CD4-positive, alpha-beta T cell treated with Interleukin-10 for 1 hour (primary cell): ENCODE data around the gene LPP.

Source experiments
- DNase-seq: peaks from one replicate; pipeline ENCODE4 v3.0.0-alpha.2; 2020

LPP gene

GRCh38 chr3:188533612-188534357 is 379.8 kb downstream of the LPP start:
- no peak for DNase-seq

- DNase-seq, result no peak
Observed at GRCh38 chr3:188534633-188535032, 380.7 kb downstream of the LPP start.

GRCh38 chr3:188537606-188538005 is 383.6 kb downstream of the LPP start:
- no peak for DNase-seq

- no peak for DNase-seq
Observed at GRCh38 chr3:188539037-188539436, 385.1 kb downstream of the LPP start.

- no peak for DNase-seq
Observed at GRCh38 chr3:188539631-188540194, 385.8 kb downstream of the LPP start.

- no peak for DNase-seq
Observed at GRCh38 chr3:188542196-188542595, 388.2 kb downstream of the LPP start.

GRCh38 chr3:188544012-188544411 is 390.1 kb downstream of the LPP start:
- no peak for DNase-seq

- no peak for DNase-seq
Observed at GRCh38 chr3:188546835-188547670, 393.1 kb downstream of the LPP start.

- DNase-seq, result peak; percentile 58
Observed at GRCh38 chr3:188553569-188553968, 399.6 kb downstream of the LPP start.

GRCh38 chr3:188554404-188554803 is 400.4 kb downstream of the LPP start:
- no peak for DNase-seq

- no peak for DNase-seq
Observed at GRCh38 chr3:188557235-188557634, 403.3 kb downstream of the LPP start.

GRCh38 chr3:188558343-188559071 is 404.6 kb downstream of the LPP start:
- no peak for DNase-seq

- no peak for DNase-seq
Observed at GRCh38 chr3:188559072-188559429, 405.1 kb downstream of the LPP start.

- no peak for DNase-seq
Observed at GRCh38 chr3:188559856-188560255, 405.9 kb downstream of the LPP start.

- DNase-seq, result no peak
Observed at GRCh38 chr3:188562144-188562543, 408.2 kb downstream of the LPP start.

- no peak for DNase-seq
Observed at GRCh38 chr3:188567478-188568195, 413.7 kb downstream of the LPP start.

GRCh38 chr3:188568736-188569135 is 414.8 kb downstream of the LPP start:
- DNase-seq, result no peak

- no peak for DNase-seq
Observed at GRCh38 chr3:188571531-188572095, 417.7 kb downstream of the LPP start.

- DNase-seq, result no peak
Observed at GRCh38 chr3:188573291-188573940, 419.5 kb downstream of the LPP start.

- DNase-seq, result no peak
Observed at GRCh38 chr3:188573956-188574355, 420.0 kb downstream of the LPP start.

GRCh38 chr3:188574885-188575284 is 420.9 kb downstream of the LPP start:
- DNase-seq, result no peak

- no peak for DNase-seq
Observed at GRCh38 chr3:188575501-188575900, 421.5 kb downstream of the LPP start.
